Astrocyte (in vitro differentiated cells and primary cell): ENCODE measurements around the gene UFD1. TPM values are rescaled to one million over a fixed set of nuclear protein-coding genes. Genes with fewer than 3 reads are reported as not detected.
"Not testable (repeated sequence)": the region's sequence is repeated elsewhere in the genome, so short reads cannot be mapped to it uniquely, and the experiment has no call there.

Source experiments
- DNase-seq: peaks from one replicate; pipeline ENCODE4 v3.0.0-alpha.2; 2010; ENCODE audit warnings: low read depth
- FAIRE-seq: peaks from 2 replicates; lab custom pipeline; 2011; peaks lifted over from hg19 to GRCh38; lab: Jason Lieb, UNC
- H2AFZ ChIP-seq: 2 replicates; pipeline ENCODE4 v1.6.0; 2012; ENCODE audit warnings: low read depth, low read length, inconsistent platforms
- H3K27ac ChIP-seq: 2 replicates; pipeline ENCODE4 v1.5.1; 2011; ENCODE audit warnings: low read depth, low read length, inconsistent platforms
- H3K27me3 ChIP-seq: 2 replicates; pipeline ENCODE4 v1.6.0; 2011; ENCODE audit warnings: low read length, inconsistent platforms; ENCODE audit not compliant: insufficient read depth
- H3K36me3 ChIP-seq: 2 replicates; pipeline ENCODE4 v1.5.1; 2011; ENCODE audit warnings: low read length, inconsistent platforms; ENCODE audit not compliant: insufficient read depth
- H3K4me1 ChIP-seq: 2 replicates; pipeline ENCODE4 v1.5.1; 2011; ENCODE audit warnings: low read length, inconsistent platforms; ENCODE audit not compliant: insufficient read depth
- H3K4me2 ChIP-seq: 2 replicates; pipeline ENCODE4 v1.6.0; 2012; ENCODE audit warnings: low read length, inconsistent platforms
- H3K4me3 ChIP-seq: 2 replicates; pipeline ENCODE4 v1.5.1; 2011; ENCODE audit warnings: low read depth, mild to moderate bottlenecking, low read length, inconsistent platforms; ENCODE audit not compliant: insufficient read depth
- H3K79me2 ChIP-seq: 2 replicates; pipeline ENCODE4 v1.6.0; 2012; ENCODE audit warnings: mild to moderate bottlenecking, low read length, inconsistent platforms; ENCODE audit not compliant: insufficient read depth
- H3K9ac ChIP-seq: 2 replicates; pipeline ENCODE4 v1.6.0; 2012; ENCODE audit warnings: mild to moderate bottlenecking, low read length, inconsistent platforms
- H3K9me3 ChIP-seq: 2 replicates; pipeline ENCODE4 v1.5.1; 2012; ENCODE audit warnings: low read depth, mild to moderate bottlenecking, low read length, inconsistent platforms; ENCODE audit not compliant: insufficient read depth
- H4K20me1 ChIP-seq: 2 replicates; pipeline ENCODE4 v1.6.0; 2012; ENCODE audit warnings: low read length, inconsistent platforms; ENCODE audit not compliant: insufficient read depth
- H3K27ac Mint-ChIP-seq: one replicate; pipeline ENCODE4 v1.8.0; 2021; ENCODE audit warnings: mild to moderate bottlenecking, mixed read lengths; ENCODE audit not compliant: unreplicated experiment
- H3K27me3 Mint-ChIP-seq: one replicate; pipeline ENCODE4 v1.8.0; 2021; ENCODE audit warnings: low read depth, mixed read lengths; ENCODE audit not compliant: unreplicated experiment
- H3K36me3 Mint-ChIP-seq: one replicate; pipeline ENCODE4 v1.8.0; 2021; ENCODE audit warnings: low read depth, mixed read lengths; ENCODE audit not compliant: unreplicated experiment
- H3K4me1 Mint-ChIP-seq: one replicate; pipeline ENCODE4 v1.8.0; 2021; ENCODE audit warnings: low read depth, mixed read lengths; ENCODE audit not compliant: unreplicated experiment
- H3K4me3 Mint-ChIP-seq: one replicate; pipeline ENCODE4 v1.8.0; 2021; ENCODE audit warnings: mild to moderate bottlenecking, moderate library complexity, mixed read lengths; ENCODE audit not compliant: unreplicated experiment
- H3K9me3 Mint-ChIP-seq: one replicate; pipeline ENCODE4 v1.8.0; 2021; ENCODE audit warnings: mild to moderate bottlenecking, mixed read lengths; ENCODE audit not compliant: unreplicated experiment
- EZH2 ChIP-seq: IDR thresholded peaks from 2 replicates; pipeline ENCODE4 v1.6.1; 2012; ENCODE audit warnings: mild to moderate bottlenecking, low read length, inconsistent platforms; ENCODE audit not compliant: insufficient read depth
- total RNA-seq: library from RNA; stranded (reverse); gene quantifications from 2 replicates; pipeline ENCODE4 v1.2.1, GENCODE V29; 2021
- TF ChIP-seq, protein P1 (sequence below): IDR thresholded peaks from 2 replicates; pipeline ENCODE4 v1.5.1; 2011; ENCODE audit warnings: low read depth, mild to moderate bottlenecking, inconsistent platforms, low read length, moderate library complexity; ENCODE audit not compliant: insufficient read depth

UFD1 gene
- total RNA-seq, 1 donor from 2014 or later = 105 TPM

DNA sequence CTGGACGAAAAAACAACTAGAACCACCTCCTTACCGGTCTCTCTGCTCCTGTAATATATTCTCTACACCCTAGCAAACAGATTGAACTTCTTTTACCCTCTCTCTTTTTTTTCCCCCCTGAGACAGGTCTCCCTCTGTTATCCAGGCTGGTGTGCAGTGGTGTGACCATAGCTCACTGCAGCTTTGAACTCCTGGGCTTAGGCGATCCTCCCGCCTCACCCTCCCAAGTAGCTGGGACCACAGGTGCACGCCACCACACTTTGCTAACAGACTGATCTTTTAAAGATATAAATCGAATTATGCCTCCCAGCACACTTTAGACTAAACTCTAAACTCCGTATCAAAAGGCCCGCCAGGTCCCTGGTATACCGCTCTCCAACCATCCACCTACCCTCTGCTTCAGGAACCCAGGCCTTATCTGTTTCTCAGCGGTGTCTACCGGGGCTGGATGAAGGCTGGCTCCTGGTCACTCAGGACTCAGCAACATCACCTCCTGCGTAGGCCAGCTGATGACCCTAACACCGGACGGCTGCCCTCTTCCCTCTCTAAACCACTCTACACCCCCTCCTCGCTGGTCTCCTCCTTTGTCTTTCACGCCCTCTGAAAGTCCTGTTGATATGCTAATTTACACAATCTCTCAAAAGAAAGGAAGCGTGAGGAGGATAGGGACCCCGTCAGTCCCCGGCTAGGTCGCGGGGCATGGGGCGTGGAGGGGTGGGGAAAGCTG is 32.2 kb downstream of the UFD1 start:
- peak overlapping the region; percentile 58 for H2AFZ ChIP-seq
- peak overlapping the region; percentile 63 for H3K4me3 ChIP-seq
- H3K36me3 Mint-ChIP-seq = peaks cover 4% of the 10 kb centered on the region
- H3K9ac ChIP-seq = peak overlapping the region; percentile 83
- H3K27ac Mint-ChIP-seq = peak overlapping the region; percentile 88
- no peaks in the 10 kb centered on the region for H3K27me3 ChIP-seq
- H3K4me3 Mint-ChIP-seq = peak overlapping the region; percentile 96
- no peaks in the 10 kb centered on the region for H3K27me3 Mint-ChIP-seq
- H3K4me2 ChIP-seq = peak overlapping the region; percentile 83
- H3K27ac ChIP-seq = peak overlapping the region; percentile 61
- TF ChIP-seq, protein P1, sequence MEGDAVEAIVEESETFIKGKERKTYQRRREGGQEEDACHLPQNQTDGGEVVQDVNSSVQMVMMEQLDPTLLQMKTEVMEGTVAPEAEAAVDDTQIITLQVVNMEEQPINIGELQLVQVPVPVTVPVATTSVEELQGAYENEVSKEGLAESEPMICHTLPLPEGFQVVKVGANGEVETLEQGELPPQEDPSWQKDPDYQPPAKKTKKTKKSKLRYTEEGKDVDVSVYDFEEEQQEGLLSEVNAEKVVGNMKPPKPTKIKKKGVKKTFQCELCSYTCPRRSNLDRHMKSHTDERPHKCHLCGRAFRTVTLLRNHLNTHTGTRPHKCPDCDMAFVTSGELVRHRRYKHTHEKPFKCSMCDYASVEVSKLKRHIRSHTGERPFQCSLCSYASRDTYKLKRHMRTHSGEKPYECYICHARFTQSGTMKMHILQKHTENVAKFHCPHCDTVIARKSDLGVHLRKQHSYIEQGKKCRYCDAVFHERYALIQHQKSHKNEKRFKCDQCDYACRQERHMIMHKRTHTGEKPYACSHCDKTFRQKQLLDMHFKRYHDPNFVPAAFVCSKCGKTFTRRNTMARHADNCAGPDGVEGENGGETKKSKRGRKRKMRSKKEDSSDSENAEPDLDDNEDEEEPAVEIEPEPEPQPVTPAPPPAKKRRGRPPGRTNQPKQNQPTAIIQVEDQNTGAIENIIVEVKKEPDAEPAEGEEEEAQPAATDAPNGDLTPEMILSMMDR = no peak
- TF ChIP-seq EZH2 = no peak
- H3K9me3 Mint-ChIP-seq = no peaks in the 10 kb centered on the region
- FAIRE-seq (no peak), DNase-seq (no peak)
- peaks cover 13% of the 10 kb centered on the region for H3K4me1 Mint-ChIP-seq
- H3K36me3 ChIP-seq = peaks cover 22% of the 10 kb centered on the region
- peaks cover 45% of the 10 kb centered on the region for H4K20me1 ChIP-seq
- peaks cover 12% of the 10 kb centered on the region for H3K4me1 ChIP-seq
- H3K9me3 ChIP-seq = no peaks in the 10 kb centered on the region
- peaks cover 57% of the 10 kb centered on the region for H3K79me2 ChIP-seq

DNA sequence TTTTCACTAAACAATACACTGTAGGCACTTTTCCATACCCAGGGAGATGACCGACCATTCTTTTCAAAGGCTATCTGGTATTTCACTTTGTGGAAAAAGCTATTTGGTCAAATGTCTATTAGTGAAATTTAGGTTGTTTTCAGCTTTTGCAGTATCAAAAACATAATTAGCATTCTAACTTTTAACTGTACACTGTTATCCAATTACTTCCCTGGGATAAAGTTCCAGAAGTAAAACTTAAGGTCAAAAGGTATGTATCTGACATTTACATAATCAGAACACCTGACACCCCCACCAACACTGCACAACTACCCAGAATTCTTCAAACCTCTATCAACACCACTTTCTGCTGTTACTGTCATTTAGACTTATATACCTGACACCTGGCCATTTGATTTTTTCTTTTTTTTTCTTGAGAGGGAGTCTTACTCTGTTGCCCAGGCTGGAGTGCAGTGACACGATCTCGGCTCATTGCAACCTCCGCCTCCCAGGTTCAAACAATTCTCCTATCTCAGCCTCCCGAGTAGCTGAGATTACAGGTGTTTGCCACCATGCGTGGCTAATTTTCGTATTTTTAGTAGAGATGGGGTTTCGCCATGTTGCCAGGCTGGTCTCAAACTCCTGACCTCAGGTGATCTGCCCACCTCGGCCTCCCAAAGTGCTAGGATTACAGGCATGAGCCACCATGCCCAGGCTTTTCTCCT is 33.6 kb downstream of the UFD1 start:
- H3K4me3 Mint-ChIP-seq = peak overlapping the region; percentile 75

DNA sequence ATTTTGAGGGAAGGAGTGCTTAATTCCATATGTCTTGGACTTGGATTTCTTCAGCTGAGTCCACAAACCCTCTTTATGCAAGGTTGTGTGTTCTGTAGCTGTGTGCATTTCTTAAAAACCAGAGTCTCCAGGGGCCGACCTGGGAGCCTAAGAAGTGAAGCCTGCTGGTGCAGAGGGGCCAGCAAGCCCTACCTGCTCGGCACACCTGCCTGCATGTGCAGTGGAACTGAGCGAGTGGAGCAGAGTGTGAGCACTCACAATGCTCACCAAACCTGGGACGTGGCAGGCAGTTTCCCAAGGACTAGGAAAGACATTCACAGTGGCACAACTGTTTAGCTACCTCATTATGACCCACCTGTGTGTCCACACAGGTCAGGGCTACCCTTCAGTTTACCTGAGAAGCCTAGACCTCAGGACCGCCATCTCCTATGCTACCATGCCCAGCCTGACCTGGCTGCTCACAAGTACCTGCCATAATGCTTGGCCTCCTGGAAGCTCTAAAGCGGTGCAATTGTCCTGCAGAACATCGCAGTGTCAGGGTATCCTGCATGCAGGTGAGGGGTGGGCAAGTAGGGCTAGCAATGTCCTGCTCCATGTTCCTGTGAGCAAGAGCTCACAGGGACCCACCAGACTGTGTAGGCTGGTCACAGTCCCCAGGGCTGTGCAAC is 35.3 kb downstream of the UFD1 start:
- TF ChIP-seq EZH2 = no peak
- TF ChIP-seq, protein P1 = no peak
- H3K27me3 ChIP-seq = no peaks in the 10 kb centered on the region
- no peak overlapping the region for H3K9ac ChIP-seq
- H2AFZ ChIP-seq = no peak overlapping the region
- peaks cover 78% of the 10 kb centered on the region for H3K79me2 ChIP-seq
- no peak overlapping the region for H3K27ac Mint-ChIP-seq
- H3K9me3 ChIP-seq = no peaks in the 10 kb centered on the region
- H3K4me3 Mint-ChIP-seq = no peak overlapping the region
- H3K4me1 Mint-ChIP-seq = peaks cover 13% of the 10 kb centered on the region
- peaks cover 6% of the 10 kb centered on the region for H3K36me3 ChIP-seq
- no peaks in the 10 kb centered on the region for H3K9me3 Mint-ChIP-seq
- peaks cover 57% of the 10 kb centered on the region for H4K20me1 ChIP-seq
- peaks cover 12% of the 10 kb centered on the region for H3K4me1 ChIP-seq
- DNase-seq = no peak
- no peak overlapping the region for H3K4me2 ChIP-seq
- H3K27ac ChIP-seq = no peak overlapping the region
- FAIRE-seq = no peak
- no peaks in the 10 kb centered on the region for H3K27me3 Mint-ChIP-seq
- no peak overlapping the region for H3K4me3 ChIP-seq
- peaks cover 7% of the 10 kb centered on the region for H3K36me3 Mint-ChIP-seq

More for the DNA sequence above, 33.6 kb downstream of the UFD1 start:
- FAIRE-seq, H3K4me3 ChIP-seq, H3K9me3 Mint-ChIP-seq, H3K9ac ChIP-seq, H3K27ac ChIP-seq, H2AFZ ChIP-seq, DNase-seq, H3K36me3 Mint-ChIP-seq, H3K9me3 ChIP-seq, H3K27ac Mint-ChIP-seq, H3K4me2 ChIP-seq, H3K27me3 ChIP-seq, H3K27me3 Mint-ChIP-seq: not testable (repeated sequence)
- H3K4me1 ChIP-seq = peaks cover 12% of the 10 kb centered on the region
- peaks cover 14% of the 10 kb centered on the region for H3K36me3 ChIP-seq
- peaks cover 55% of the 10 kb centered on the region for H4K20me1 ChIP-seq
- H3K4me1 Mint-ChIP-seq = peaks cover 13% of the 10 kb centered on the region
- H3K79me2 ChIP-seq = peaks cover 70% of the 10 kb centered on the region
